Inflammatory macrophage treated with lipopolysaccharide for 1 hour (primary cell): Measurements from ENCODE around the gene PIGL.
"Not testable (repeated sequence)": the region's sequence is repeated elsewhere in the genome, so short reads cannot be mapped to it uniquely, and the experiment has no call there.

Experiments used
- DNase-seq, 2 donors: peaks; one replicate each; pipeline ENCODE4 v3.0.0-alpha.2; 2020 to 2022

Gene PIGL

GRCh38 chr17:16281351-16281750 lies 64.3 kb downstream of the PIGL start:
- no peak for DNase-seq

DNA sequence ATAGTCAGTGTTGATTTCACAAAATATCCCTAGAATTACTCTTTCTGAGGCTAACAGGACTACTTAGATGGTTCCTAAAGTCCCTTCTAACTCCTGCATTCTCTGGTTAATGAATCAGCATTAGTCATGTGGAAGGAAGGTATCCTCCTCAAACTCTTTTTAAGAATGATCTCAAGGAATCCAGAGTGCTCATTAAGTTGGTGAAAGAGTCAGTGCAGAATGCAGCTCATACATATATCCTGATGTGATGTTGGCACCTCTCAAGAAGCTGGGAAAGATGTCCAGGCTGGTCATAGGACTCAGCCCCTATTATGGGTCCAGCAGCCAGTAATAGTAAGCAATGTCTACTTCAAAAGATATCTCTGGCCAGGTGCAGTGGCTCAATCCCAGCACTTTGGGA lies 65.5 kb downstream of the PIGL start:
- no peak for DNase-seq

GRCh38 chr17:16283705-16284104 lies 66.7 kb downstream of the PIGL start:
- DNase-seq: peak; percentile 28 to 49

DNA sequence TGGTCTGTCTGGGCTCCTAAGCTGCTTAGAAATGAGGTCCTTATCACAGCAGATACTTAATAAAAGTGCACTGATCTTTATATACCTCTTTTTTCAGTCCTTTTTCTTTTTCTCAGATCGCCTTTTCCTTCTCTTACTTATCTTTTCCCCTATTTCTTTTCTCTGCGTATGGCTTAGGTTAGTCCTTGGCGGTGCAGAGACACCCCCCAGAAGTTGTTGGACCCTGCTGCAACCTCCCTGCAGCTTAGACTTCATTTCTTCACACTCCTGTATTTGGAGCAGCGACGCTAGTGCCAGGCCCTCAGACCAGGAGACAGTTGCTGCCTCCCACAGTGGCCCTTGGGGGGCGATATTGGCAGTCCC lies 68.6 kb downstream of the PIGL start:
- no peak for DNase-seq

GRCh38 chr17:16286009-16286946 lies 69.3 kb downstream of the PIGL start:
- DNase-seq: peak; percentile 84 to 92

DNA sequence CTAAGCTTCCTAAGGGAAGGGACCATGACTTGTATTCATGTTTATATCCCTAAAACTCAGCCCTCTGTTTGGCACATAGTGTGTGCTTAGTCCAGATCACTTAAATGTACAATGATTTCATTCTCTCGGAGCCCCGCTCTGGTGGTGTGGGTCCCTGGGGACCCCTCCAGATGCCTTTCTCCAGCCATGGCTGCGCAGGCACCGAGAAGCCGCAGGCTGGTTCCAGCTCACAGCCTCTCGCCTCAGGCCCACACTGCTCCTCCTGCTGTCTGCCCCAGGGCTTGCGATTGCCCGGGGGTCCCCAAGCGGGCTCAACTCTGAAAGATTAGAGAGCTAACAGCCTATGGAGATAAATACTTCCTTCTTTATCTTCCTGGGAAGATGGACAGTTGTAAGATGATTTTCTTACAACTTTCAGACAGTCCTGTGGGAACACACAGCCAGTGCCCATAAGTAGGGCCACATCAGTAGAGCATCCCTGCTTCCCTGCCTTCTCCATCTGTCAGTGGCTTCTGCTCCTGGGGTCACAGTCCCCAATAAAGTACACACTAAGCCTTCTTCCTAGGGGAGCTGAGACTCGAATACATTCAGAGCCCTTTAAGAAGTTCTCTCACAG lies 70.0 kb downstream of the PIGL start:
- no peak for DNase-seq

- peak; percentile 72 to 89 for DNase-seq
Measured at GRCh38 chr17:16287563-16288027, 70.6 kb downstream of the PIGL start.

GRCh38 chr17:16288860-16289571 lies 72.0 kb downstream of the PIGL start:
- DNase-seq: no peak

DNA sequence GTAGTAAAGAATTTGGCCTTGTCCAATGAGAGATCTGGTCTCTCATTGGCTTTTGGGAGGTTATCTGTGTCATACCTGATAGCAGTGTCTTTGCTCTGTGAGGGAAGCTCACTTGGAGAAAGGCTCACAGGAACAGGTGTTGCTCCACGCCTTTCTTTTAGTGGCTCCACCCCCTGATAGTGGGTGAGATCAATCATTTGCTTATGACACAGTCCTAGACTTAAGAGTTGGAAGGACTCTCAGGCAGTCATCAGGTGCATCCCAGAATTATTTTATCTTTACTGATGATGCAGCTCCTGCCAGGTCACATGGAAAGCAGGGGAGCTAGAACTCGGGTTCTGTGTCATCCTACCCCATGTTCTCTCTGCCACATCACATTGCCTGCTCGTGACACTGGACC lies 76.9 kb downstream of the PIGL start:
- no peak for DNase-seq

GRCh38 chr17:16294560-16294959 lies 77.5 kb downstream of the PIGL start:
- no peak for DNase-seq

DNA sequence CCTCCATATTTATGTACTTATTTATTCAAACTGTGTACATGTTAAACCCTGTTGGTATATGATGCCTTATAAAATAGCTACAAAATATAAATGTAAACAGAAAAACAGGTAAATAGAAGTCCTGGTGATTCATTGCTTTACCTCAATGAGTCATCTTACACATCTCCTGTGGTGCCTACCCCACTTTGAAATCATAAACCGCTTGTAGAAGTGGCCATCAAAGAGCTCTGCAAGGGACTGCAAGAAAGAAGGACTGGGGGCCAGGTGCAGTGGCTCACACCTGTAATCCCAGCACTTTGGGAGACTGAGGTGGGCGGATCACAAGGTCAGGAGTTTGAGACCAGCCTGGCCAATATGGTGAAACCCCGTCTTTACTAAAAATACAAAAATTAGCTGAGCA lies 79.1 kb downstream of the PIGL start:
- not testable (repeated sequence) for DNase-seq

DNA sequence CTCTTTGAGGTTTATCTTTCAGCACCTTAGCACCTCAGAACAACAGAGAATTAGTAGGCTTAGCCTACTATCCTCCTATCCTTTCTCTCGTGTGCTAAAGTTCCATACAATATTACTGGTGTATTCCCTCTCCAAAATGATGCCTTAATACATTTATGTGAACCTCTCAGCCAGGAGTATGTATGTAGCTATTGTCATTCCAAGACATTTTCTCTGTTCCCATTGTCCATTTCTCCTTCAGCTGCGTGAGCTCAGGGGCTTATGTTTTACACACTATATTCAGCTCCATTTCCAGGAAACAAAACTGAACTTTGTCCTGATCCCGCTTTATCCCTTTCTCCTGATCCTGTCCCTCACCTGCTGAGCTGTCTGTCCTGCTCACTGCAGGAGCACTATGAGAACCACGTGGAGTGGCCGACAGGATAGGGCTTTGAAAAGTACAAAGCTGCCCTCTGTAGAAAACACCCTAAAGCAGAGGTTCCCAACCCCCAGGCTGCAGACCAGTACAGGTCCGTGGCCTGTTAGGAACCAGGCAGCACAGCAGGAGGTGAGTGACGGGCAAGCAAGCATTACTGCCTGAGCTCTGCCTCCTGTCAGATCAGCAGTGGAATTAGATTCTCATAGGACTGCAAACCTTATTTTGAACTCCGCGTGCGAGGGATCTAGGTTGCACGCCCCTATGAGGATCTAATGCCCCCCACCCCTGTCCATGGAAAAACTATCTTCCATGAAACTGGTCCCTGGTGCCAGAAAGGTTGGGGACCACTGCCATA lies 80.5 kb downstream of the PIGL start:
- no peak for DNase-seq

DNA sequence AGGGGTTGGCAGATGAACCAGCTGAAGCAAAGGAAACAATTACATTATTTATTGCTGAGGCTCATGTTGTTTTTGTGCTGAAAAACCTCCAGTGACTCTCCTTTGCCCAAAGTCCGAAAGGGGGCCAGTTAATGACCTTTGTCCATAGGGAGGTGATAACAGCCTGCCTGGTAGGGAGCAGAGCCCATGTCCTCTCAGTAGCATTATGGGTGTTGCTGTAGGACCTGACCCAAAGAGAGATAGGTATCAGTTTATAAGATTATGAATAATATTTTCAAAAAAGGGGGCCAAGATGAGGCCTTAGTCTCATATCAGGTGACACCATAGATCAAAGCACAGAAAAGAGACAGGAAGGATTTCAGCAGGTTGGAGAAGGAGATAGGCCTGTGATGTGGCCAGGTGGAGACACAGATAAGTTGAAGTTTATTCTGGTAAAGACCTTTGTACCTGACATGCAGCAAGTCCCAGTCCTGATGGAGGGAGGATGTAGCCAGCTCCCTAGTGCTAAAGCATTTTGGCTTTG lies 81.2 kb downstream of the PIGL start:
- no peak for DNase-seq

GRCh38 chr17:16300554-16300953 lies 83.5 kb downstream of the PIGL start:
- no peak for DNase-seq

- no peak for DNase-seq
Measured at GRCh38 chr17:16301963-16302855, 85.2 kb downstream of the PIGL start.

- no peak for DNase-seq
Measured at GRCh38 chr17:16302856-16303255, 85.8 kb downstream of the PIGL start.

DNA sequence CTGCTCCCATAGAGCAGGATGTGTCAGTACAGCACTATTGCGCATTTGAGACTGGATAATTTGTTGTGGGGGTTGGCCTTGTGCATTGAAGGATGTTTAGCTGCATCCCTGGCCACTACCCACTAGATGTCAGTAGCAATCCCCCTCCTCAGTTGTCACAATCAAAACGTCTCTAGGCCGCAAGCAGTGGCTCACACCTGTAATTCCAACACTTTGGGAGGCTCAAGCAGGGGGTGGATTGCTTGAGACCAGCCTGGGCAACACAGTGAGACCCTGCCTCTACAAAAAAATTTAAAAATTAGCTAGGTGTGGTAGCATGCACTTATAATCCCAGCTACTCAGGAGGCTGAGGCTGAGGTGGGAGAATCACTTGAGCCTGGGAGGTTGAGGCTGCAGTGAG lies 87.8 kb downstream of the PIGL start:
- no peak for DNase-seq

DNA sequence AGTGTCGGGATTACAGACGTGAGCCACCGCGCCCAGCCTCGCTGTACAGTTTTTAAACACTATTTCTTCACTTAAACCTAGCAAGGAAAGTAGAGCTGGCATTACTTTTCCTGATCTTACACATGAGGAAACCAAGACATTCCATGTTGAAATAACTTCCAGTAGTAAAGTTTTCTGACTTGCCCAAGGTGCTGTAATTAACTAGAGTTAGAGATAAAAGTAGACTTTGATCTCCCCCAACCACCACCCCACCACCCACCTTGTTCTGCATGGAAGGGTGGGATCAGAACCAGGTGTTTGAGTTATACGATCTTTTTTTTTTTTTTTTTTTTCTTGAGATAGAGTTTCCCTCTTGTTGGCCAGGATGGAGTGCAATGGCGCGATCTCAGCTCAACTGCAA lies 89.2 kb downstream of the PIGL start:
- DNase-seq: no peak

DNA sequence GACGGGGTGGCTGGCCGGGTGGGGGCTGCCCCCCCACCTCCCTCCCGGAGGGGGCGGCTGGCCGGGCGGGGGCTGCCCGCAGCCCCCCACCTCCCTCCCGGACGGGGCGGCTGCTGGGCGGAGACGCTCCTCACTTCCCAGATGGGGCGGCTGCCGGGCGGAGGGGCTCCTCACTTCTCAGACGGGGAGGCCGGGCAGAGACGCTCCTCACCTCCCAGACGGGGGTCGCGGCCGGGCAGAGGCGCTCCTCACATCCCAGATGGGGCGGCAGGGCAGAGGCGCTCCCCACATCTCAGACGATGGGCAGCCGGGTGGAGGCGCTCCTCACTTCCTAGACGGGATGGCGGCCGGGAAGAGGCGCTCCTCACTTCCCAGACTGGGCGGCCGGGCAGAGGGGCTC lies 95.1 kb downstream of the PIGL start:
- not testable (repeated sequence) for DNase-seq

DNA sequence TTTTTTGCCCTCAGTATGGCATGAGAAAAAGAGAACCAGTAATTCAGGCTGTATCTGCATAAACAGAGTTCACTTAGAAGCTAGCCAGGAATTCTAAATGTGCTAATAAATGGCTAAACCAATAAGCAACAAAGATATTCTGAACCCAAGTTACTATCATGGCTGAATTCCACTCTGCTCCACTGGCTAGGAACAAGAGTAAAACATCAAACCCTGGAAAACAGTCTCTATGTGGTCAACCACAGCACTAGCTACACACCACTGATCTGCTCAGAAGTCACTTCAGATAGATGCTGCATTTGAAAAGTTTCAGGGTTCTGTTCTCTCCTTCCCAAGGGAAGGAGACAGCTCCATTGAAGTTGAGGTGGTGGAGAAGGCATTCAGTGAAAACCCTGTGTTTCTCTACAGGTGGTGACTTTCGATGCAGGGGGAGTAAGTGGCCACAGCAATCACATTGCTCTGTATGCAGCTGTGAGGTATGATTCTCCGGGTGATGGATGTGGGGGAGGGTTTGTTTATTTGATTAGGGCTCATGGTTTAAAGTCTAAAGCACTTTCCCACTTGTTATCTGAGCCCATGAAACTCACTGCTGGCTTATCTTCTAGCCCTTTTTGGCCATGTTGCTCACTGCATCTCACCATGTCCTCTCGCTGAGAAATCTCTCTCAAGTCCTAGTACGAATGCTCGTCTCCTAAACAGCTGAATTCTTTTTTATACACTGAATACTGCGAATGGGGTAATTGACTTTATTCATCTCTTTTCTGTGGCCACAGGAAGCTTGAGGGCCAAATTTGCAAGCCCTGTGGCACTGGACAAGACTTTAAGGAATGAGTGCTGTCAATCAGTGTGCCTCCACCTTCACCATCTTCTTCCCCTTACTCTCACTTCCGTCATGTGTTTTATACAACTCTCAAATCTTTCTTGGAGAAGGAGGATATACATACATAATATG lies 96.4 kb downstream of the PIGL start:
- DNase-seq: no peak
